HG02885 (cell line): ENCODE results near the gene SLIT3.

Experiments used
- ATAC-seq: cut with Tn5 transposase; IDR thresholded peaks from one replicate; pipeline ENCODE4 v1.9.1; 2021; ENCODE audit warnings: mild to moderate bottlenecking; ENCODE audit not compliant: unreplicated experiment, poor library complexity

Gene SLIT3

GRCh38 chr5:169052207-169052606 lies 248.7 kb downstream of the SLIT3 start:
- ATAC-seq = no peak

- ATAC-seq = no peak
These were observed 249.6 kb downstream of the SLIT3 start for GRCh38 chr5:169051351-169051750.

- no peak for ATAC-seq
These were observed 250.3 kb downstream of the SLIT3 start for GRCh38 chr5:169050636-169051035.

DNA sequence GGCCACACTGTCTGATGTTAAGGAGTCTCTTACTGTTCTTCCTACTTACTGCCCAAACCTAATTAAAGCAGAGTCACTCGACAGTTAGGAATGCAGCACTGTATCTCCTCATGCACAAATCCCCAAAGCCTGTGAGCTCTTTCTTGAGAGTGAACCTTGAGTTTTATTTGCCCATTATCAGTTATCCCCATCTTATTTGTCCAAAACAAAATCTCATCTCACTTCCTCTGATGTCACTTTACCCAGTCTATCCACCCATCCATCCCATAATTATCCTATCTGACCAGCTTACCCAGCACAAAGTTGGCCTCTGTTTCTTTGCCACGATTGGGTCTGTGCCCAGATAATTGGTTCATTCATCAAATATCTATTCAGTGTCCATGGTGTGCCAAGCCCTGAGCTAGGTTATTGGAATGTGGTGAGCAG lies 250.8 kb downstream of the SLIT3 start:
- no peak for ATAC-seq

DNA sequence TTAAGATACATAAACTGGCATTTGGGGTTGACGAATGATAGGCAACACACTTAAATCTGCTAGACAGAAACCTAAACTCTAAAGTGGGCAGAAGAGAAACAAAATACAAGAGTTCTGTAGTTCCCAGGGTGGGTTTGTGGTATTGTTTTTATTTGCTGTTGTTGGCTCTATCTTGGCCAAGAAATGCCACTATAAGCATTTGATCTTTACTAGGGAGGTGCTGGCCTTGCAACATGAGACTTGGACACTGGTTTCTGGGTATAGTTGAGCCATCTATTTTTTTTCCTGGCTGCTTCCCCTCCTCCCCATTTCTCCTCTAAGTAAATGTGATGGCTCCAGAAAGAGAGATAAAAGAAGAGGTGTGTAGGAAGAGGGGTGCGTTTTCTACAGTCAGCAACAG lies 251.2 kb downstream of the SLIT3 start:
- ATAC-seq = no peak

GRCh38 chr5:169048181-169049125 lies 252.5 kb downstream of the SLIT3 start:
- ATAC-seq = no peak

DNA sequence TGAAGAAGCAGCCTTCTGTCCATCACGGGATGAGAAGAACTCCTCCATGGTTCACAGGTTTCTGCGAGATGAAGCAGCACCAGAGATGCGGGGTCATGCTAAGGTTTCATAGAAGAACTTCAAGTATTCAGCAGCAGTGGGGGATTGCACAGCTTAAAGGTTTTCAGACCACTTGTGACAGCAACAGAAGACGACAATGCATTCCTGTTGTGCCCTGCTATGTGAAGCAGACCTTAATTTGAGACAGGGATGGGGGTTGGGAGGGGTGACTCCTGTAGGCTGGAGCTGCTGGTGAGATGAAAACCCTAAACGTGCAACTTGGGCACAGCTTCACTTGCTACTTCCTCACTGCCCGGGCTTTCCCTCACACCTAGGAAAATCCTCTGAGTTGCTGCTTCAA lies 256.0 kb downstream of the SLIT3 start:
- ATAC-seq = no peak

GRCh38 chr5:169041180-169041579 lies 259.8 kb downstream of the SLIT3 start:
- ATAC-seq = no peak

GRCh38 chr5:169039592-169039991 lies 261.3 kb downstream of the SLIT3 start:
- ATAC-seq = no peak

GRCh38 chr5:169037466-169037865 lies 263.5 kb downstream of the SLIT3 start:
- no peak for ATAC-seq

DNA sequence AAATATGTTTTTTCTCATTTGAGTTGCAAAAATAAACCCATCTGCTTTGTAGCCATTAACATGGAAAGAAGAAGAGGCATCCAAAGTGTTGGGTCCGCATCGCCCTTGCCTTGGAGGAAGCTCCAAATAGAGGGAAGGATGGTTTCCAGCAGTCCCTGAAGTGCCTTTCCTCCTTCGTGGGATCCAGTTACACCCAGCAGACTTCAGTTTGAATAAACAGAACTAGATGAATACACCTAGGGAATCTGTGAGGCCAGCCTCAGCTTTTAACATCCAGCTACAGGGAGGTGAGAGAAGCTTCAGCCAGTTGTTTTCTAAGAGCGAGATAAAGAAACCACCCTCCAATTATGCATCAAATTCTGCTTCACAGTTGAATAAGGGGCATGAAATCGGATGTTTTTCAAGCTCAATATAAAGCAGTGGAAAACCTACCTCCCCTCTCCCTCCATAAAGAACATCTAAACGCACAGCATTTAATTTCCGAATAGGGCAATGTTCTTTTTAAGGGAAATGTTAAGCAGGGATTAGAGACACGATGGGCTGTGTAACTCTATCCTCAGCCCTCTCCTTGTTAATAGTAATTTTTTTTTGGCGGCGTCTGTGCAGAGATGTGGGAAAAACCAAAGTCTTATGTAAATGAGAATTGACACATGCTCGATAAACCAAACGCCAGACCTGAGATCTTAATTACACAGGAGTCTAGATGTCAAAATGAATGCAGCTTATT lies 264.7 kb downstream of the SLIT3 start:
- ATAC-seq = no peak

DNA sequence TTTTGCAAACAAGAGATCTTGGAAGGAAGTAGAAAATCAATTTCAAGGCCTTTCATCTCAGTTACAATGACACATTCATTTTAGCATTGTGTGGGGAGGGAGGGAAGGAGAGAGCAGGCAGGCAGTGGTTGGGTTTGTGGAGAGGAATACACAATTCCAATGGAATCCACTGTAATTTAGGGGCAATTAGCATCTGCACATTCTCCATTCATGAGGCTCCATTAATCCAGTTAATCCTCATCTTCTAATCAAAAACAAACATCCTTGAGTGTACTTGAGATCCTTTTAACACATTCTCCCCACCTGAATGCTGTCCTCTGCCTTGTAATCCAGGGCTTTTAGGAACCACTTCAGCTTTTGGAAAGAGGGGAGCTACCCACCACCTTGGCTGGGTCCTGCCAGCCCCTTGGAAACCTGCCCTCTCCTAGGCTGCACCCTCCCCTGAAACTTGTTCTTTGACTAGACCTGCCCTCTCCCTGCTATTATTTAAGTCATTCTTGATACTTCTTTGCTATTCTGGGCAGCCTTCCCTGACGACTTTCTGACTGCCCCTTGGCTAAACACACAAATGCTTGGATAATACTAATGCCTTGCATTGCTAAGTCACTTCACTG lies 271.2 kb downstream of the SLIT3 start:
- no peak for ATAC-seq

GRCh38 chr5:169029037-169029436 lies 271.9 kb downstream of the SLIT3 start:
- ATAC-seq = no peak

GRCh38 chr5:169027501-169028061 lies 273.4 kb downstream of the SLIT3 start:
- ATAC-seq = no peak

- ATAC-seq = no peak
These were observed 275.4 kb downstream of the SLIT3 start for GRCh38 chr5:169025491-169025890.

- no peak for ATAC-seq
These were observed 276.5 kb downstream of the SLIT3 start for GRCh38 chr5:169024421-169024820.

DNA sequence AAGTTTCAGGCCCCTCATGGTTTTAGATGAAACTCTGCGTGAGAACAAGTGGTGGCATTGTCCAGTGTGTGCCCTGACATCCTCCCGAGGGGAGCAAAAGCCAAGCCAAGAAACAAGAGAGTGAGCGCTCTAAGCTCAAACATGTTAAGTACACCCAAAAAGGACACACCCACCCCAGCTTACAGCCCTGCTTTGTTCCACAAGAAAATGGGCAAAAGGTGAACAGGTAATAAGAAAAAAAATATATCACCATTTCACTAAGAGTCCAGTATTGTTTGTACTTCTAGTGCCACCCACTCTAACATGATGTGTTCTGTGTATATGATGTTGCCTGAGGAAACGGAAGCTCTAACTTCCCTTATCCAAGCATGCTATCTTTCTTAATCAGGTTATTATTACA lies 278.2 kb downstream of the SLIT3 start:
- no peak for ATAC-seq

DNA sequence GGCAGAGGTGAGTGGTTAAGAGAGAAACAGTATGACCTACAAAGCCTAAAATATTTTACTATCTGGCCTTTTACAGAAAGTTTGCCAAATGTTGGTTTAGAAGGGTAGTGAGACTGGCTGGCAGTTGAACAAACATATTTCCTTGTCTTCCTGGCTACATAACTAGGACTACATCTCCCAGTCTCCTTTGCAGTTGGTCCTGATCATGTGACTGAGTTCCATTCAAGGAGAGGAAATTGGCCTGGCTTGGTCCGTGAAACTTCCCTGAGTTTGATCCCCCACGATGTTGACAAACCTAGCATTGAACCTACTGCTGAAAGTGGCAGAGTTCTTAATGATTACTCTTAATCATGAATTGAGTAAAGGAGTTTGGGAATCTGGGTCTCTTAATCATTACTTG lies 280.8 kb downstream of the SLIT3 start:
- ATAC-seq = no peak

GRCh38 chr5:169018925-169019324 lies 282.0 kb downstream of the SLIT3 start:
- ATAC-seq = no peak

GRCh38 chr5:169015991-169016390 lies 284.9 kb downstream of the SLIT3 start:
- ATAC-seq = no peak

DNA sequence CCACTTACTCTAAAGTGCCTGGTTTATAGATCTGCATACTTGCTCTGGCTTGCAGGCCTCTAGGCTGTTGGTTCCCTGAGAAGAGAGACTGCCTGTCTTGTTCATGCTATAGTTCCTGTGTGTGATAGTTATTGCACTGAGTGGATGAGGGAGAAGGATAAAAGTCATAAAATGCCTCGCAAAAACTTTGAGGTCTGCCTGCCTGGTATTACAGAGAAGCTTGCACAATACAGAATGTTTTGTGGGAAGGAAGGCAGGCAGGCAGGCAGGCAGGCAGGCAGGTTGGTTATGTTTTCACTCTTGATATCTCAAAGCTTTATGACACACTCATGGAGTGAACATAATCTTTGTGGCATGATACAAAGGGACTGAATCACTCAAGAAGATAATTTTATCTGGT lies 287.1 kb downstream of the SLIT3 start:
- ATAC-seq = no peak
